ENCODE measurements around the gene TBX1.

TBX1 gene

DNA sequence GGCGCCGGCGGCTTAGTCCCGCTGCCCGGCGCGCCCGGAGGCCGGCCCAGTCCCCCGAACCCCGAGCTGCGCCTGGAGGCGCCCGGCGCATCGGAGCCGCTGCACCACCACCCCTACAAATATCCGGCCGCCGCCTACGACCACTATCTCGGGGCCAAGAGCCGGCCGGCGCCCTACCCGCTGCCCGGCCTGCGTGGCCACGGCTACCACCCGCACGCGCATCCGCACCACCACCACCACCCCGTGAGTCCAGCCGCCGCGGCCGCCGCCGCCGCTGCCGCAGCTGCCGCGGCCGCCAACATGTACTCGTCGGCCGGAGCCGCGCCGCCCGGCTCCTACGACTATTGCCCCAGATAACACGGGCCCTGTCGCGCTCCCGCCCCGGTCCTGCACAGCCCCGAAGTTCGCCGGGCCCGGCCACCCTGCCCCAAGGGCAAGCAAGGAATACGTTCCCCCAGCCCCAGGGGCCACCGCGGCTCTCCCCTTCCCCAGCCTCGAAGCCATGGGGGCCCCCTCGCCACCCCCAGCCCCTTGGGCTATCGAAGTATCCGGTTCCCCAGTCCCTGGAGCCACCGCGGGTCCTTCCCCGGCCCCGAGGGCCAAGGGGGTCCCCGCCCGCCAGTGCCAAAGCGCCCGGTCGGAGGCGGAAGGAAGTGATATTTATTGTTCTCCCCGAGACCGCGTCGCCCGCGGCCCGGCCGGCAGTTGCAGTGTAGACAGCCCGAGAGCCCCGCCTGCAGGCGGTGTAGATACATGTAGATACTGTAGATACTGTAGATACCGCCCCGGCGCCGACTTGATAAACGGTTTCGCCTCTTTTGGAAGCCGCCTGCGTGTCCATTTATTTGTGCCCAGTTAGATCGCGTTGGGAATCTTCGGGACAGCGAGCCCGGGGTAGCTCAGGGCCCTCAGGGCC is 6.2 kb downstream of the TBX1 start:
- Histone ChIP-seq H3K27ac (ENCODE audit: low read depth, low read length) (no peak overlapping the region), H3K9ac (ENCODE audit: low read length) (no peak overlapping the region), H2AFZ (ENCODE audit: low read depth, low read length, severe bottlenecking) (no peak overlapping the region), H3K79me2 (ENCODE audit: insufficient read depth, low read length) (no peaks in the 10 kb centered on the region), H3K9me3 (ENCODE audit: insufficient read depth, low read length) (no peaks in the 10 kb centered on the region), H3F3A (ENCODE audit: insufficient read depth) (no peaks in the 10 kb centered on the region), H4K20me1 (ENCODE audit: low read depth, low read length) (no peaks in the 10 kb centered on the region), H3K27me3 (ENCODE audit: low read length) (no peaks in the 10 kb centered on the region), H3K4me3 (ENCODE audit: insufficient read depth, low read length, poor library complexity, severe bottlenecking) (no peak overlapping the region), H3K9me2 (replicated peaks; ENCODE audit: insufficient read depth, low read length) (no peaks in the 10 kb centered on the region), H3K4me2 (ENCODE audit: low read depth, low read length, poor library complexity, severe bottlenecking) (no peak overlapping the region), H3K36me3 (ENCODE audit: low read length) (no peaks in the 10 kb centered on the region)
- TF ChIP-seq, protein P1, sequence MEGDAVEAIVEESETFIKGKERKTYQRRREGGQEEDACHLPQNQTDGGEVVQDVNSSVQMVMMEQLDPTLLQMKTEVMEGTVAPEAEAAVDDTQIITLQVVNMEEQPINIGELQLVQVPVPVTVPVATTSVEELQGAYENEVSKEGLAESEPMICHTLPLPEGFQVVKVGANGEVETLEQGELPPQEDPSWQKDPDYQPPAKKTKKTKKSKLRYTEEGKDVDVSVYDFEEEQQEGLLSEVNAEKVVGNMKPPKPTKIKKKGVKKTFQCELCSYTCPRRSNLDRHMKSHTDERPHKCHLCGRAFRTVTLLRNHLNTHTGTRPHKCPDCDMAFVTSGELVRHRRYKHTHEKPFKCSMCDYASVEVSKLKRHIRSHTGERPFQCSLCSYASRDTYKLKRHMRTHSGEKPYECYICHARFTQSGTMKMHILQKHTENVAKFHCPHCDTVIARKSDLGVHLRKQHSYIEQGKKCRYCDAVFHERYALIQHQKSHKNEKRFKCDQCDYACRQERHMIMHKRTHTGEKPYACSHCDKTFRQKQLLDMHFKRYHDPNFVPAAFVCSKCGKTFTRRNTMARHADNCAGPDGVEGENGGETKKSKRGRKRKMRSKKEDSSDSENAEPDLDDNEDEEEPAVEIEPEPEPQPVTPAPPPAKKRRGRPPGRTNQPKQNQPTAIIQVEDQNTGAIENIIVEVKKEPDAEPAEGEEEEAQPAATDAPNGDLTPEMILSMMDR (IDR thresholded peaks at IDR 0.05; ENCODE audit: insufficient read depth, low read length, poor library complexity, severe bottlenecking): no peak
- no peak for TF ChIP-seq EZH2phosphoT487 (conservative IDR thresholded peaks at IDR 0.05; ENCODE audit: low read length)

DNA sequence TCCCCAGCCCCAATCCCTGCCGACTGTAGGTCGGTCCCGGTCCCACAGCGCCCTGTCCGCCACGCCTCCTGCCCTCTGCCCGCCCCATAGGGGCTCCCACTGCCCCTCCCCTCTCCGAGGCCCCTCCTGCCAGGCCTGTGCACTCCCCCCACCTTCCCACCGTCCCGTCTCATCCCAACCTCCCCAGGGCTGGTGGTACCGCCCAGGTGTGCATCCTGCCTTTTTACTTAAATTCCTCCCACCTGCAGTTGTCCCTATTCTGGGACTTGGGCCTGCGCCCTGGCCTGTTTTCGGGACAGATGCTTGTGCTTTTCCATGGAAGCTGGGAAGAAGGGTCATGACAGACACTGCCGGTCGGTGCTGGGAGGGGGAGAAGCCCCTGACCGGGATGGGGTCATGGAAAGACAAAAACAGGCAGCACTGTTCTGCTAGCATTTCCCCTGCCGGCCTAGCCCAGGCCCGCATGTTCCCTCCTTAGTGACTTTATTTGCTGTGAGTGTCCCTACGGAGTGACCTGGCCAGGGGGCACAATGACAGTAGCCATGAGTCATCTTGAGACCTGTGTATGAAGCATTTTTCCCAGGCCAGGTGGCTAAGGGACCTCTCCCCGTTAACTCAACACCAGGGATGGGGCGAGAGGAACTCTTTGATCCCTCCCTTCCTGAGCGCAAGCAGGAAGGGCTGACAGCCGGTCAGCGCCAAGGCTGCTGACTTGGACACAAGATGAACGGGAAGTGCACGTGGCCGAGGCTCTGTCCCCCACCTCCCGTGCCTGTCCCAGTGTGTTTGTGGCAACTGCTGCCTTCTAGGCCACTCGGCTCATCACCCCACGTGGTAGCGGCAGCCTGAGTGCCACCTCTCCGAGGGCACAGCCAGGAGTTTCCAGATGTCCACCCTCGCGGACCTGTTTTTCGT is 7.1 kb downstream of the TBX1 start:
- Histone ChIP-seq H3K4me2 (ENCODE audit: low read depth, low read length, poor library complexity, severe bottlenecking) (no peak overlapping the region), H3K9ac (ENCODE audit: low read length) (no peak overlapping the region), H3K9me3 (ENCODE audit: insufficient read depth, low read length) (no peaks in the 10 kb centered on the region), H3K79me2 (ENCODE audit: insufficient read depth, low read length) (no peaks in the 10 kb centered on the region), H2AFZ (ENCODE audit: low read depth, low read length, severe bottlenecking) (no peak overlapping the region), H3K36me3 (ENCODE audit: low read length) (no peaks in the 10 kb centered on the region), H4K20me1 (ENCODE audit: low read depth, low read length) (no peaks in the 10 kb centered on the region), H3K27me3 (ENCODE audit: low read length) (no peaks in the 10 kb centered on the region), H3K9me2 (replicated peaks; ENCODE audit: insufficient read depth, low read length) (no peaks in the 10 kb centered on the region), H3F3A (ENCODE audit: insufficient read depth) (no peaks in the 10 kb centered on the region), H3K27ac (ENCODE audit: low read depth, low read length) (no peak overlapping the region), H3K4me3 (ENCODE audit: insufficient read depth, low read length, poor library complexity, severe bottlenecking) (no peak overlapping the region)
- TF ChIP-seq, protein P1 (IDR thresholded peaks at IDR 0.05; ENCODE audit: insufficient read depth, low read length, poor library complexity, severe bottlenecking): no peak
- no peak for TF ChIP-seq EZH2phosphoT487 (conservative IDR thresholded peaks at IDR 0.05; ENCODE audit: low read length)

DNA sequence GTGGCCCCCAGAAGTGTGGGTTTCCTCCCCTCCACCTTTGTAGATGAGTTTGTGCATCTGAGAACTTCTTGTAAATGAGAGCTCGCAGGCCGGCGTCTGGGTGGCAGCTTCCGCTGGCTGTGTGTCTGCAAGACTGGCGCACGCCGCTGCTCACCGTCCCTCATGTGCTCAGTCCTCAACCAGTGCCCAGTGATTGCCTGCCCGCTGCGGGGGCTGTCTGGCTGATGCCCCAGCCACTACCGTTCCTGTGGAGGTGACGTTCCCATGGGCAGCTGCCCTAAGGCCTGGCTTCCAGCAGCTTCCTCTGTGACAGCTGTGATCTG is 8.8 kb downstream of the TBX1 start:
- Histone ChIP-seq H3K9ac (ENCODE audit: low read length) (no peak overlapping the region), H2AFZ (ENCODE audit: low read depth, low read length, severe bottlenecking) (no peak overlapping the region), H3K27me3 (ENCODE audit: low read length) (no peaks in the 10 kb centered on the region), H4K20me1 (ENCODE audit: low read depth, low read length) (no peaks in the 10 kb centered on the region), H3K36me3 (ENCODE audit: low read length) (no peaks in the 10 kb centered on the region), H3K9me3 (ENCODE audit: insufficient read depth, low read length) (no peaks in the 10 kb centered on the region), H3K27ac (ENCODE audit: low read depth, low read length) (no peak overlapping the region), H3K4me3 (ENCODE audit: insufficient read depth, low read length, poor library complexity, severe bottlenecking) (no peak overlapping the region), H3K79me2 (ENCODE audit: insufficient read depth, low read length) (no peaks in the 10 kb centered on the region), H3F3A (ENCODE audit: insufficient read depth) (no peaks in the 10 kb centered on the region), H3K4me2 (ENCODE audit: low read depth, low read length, poor library complexity, severe bottlenecking) (no peak overlapping the region), H3K9me2 (replicated peaks; ENCODE audit: insufficient read depth, low read length) (no peaks in the 10 kb centered on the region)
- TF ChIP-seq, protein P1 (IDR thresholded peaks at IDR 0.05; ENCODE audit: insufficient read depth, low read length, poor library complexity, severe bottlenecking): no peak
- TF ChIP-seq EZH2phosphoT487 (conservative IDR thresholded peaks at IDR 0.05; ENCODE audit: low read length): no peak
